Vagina (tissue), 2 donors: ENCODE measurements around the gene NNMT. TPM values are rescaled to one million over a fixed set of nuclear protein-coding genes. Genes with fewer than 3 reads are reported as not detected.

Source experiments
- DNase-seq, 2 donors: peaks; one replicate each; pipeline ENCODE4 v3.0.0-alpha.2; 2017; ENCODE audit errors: extremely low spot score in 2 of 2
- H3K27ac ChIP-seq: fragments of 200-600 bp; sonication (generic); one replicate; pipeline ENCODE4 v1.5.1; 2019
- H3K27me3 ChIP-seq: fragments of 200-600 bp; sonication (generic); one replicate; pipeline ENCODE4 v1.5.1; 2019
- H3K36me3 ChIP-seq, 2 donors: fragments of 200-600 bp; sonication (generic); one replicate each; pipeline ENCODE4 v1.5.1; 2017 to 2019
- H3K4me1 ChIP-seq: fragments of 200-600 bp; sonication (generic); one replicate; pipeline ENCODE4 v1.5.1; 2019
- H3K4me3 ChIP-seq, 2 donors: fragments of 200-600 bp; sonication (generic); 1 replicate in 1 of 2; 2 replicates in 1 of 2; pipeline ENCODE4 v1.5.1; 2016 to 2019
- H3K9me3 ChIP-seq: fragments of 200-600 bp; sonication (generic); one replicate; pipeline ENCODE4 v1.5.1; 2019
- POLR2A ChIP-seq, 2 donors: fragments of 450-650 bp; IDR thresholded peaks; one replicate each; pipeline ENCODE4 v1.6.1; 2017; ENCODE audit warnings: antibody characterized with exemption in 2 of 2, mild to moderate bottlenecking in 2 of 2, moderate library complexity in 2 of 2
- POLR2AphosphoS5 ChIP-seq, 2 donors: sonication (generic); formaldehyde crosslinking; IDR thresholded peaks; one replicate each; pipeline ENCODE4 v1.9.0; 2017; ENCODE audit warnings: antibody characterized with exemption in 2 of 2, mild to moderate bottlenecking in 2 of 2, low read depth in 1 of 2; ENCODE audit not compliant: insufficient read depth in 1 of 2
- intact Hi-C: fragments of 100-400 bp; cut with DNase I; formaldehyde crosslinking; loops from one replicate; pipeline ENCODE4 v1.15.1; 2023
- total RNA-seq: library from RNA; depleted of rRNA; stranded (reverse); fragments of >200 nt; gene quantifications from one replicate; pipeline ENCODE4 v1.2.3, GENCODE V29; 2016
- TF ChIP-seq, protein P1 (sequence below), 3 experiments: fragments of 450-650 bp in 2 of 3; fragments of 200-600 bp in 1 of 3; sonication (generic) in 1 of 3; IDR thresholded peaks; one replicate each; pipeline ENCODE4 v1.5.1; 2017 to 2019; ENCODE audit warnings: antibody characterized with exemption in 3 of 3, mild to moderate bottlenecking in 2 of 3, moderate library complexity in 2 of 3

The NNMT gene
- total RNA-seq, 1 donor from 2014 or later: 898 TPM

DNA sequence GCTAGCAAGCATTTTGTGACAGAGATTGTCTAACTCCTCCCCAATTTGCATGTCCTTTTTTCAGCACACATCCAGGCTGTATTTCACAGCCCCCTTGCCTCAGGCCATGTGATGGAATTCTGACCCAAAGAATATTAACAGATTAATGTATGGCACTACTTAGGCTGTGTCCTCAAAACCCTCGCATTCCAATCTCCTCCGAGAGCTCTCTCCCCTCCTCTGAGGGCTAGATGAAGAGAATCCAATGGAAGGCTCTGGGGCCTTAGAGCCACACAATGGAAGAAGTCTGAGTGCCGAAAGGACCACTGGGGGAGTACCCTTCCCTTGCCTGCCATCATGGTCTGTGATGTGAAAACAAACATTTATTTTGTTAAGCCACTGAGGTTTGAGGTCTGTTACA is 13.7 kb upstream of the NNMT start:
- H3K9me3 ChIP-seq: no peaks in the 10 kb centered on the region
- peak; percentile 62 to 70 for DNase-seq
- no peaks in the 10 kb centered on the region for H3K36me3 ChIP-seq
- intact Hi-C loops: no loop called here
- no peaks in the 10 kb centered on the region for H3K27me3 ChIP-seq
- H3K27ac ChIP-seq: no peak overlapping the region
- TF ChIP-seq, protein P1, sequence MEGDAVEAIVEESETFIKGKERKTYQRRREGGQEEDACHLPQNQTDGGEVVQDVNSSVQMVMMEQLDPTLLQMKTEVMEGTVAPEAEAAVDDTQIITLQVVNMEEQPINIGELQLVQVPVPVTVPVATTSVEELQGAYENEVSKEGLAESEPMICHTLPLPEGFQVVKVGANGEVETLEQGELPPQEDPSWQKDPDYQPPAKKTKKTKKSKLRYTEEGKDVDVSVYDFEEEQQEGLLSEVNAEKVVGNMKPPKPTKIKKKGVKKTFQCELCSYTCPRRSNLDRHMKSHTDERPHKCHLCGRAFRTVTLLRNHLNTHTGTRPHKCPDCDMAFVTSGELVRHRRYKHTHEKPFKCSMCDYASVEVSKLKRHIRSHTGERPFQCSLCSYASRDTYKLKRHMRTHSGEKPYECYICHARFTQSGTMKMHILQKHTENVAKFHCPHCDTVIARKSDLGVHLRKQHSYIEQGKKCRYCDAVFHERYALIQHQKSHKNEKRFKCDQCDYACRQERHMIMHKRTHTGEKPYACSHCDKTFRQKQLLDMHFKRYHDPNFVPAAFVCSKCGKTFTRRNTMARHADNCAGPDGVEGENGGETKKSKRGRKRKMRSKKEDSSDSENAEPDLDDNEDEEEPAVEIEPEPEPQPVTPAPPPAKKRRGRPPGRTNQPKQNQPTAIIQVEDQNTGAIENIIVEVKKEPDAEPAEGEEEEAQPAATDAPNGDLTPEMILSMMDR (IDR thresholded peaks at IDR 0.05): no peak
- TF ChIP-seq POLR2A (IDR thresholded peaks at IDR 0.05): no peak
- TF ChIP-seq POLR2AphosphoS5 (IDR thresholded peaks at IDR 0.05; ENCODE audit: insufficient read depth in 1 of 2, low read depth in 1 of 2): no peak
- H3K4me3 ChIP-seq: no peak overlapping the region
- peaks cover 27% of the 10 kb centered on the region for H3K4me1 ChIP-seq

DNA sequence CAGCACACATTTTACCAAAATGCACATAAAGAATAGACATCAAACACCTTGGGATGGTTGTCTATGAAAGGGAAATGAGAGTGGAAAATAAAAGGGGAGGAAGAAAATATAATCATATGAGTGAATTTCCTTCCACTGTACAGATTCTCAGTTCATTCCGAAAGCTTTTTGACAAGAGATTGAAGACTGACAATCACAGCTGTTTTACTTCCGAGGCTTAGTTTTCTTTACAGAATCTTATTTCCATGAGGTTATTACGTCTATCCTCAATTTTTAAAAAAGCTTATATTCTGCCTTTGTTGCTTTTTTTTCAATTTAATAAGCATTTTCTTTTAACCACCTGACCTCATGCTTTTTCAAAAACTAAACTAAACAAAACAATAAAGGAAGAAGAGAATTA is 12.8 kb upstream of the NNMT start:
- Histone ChIP-seq H3K4me3 (no peak overlapping the region), H3K27me3 (no peaks in the 10 kb centered on the region), H3K36me3 (no peaks in the 10 kb centered on the region), H3K4me1 (peaks cover 27% of the 10 kb centered on the region), H3K27ac (no peak overlapping the region), H3K9me3 (no peaks in the 10 kb centered on the region)
- intact Hi-C loops: no loop called here
- DNase-seq: no peak
- no peak for TF ChIP-seq POLR2AphosphoS5 (IDR thresholded peaks at IDR 0.05; ENCODE audit: insufficient read depth in 1 of 2, low read depth in 1 of 2)
- TF ChIP-seq POLR2A (IDR thresholded peaks at IDR 0.05): no peak
- TF ChIP-seq, protein P1 (IDR thresholded peaks at IDR 0.05): no peak

DNA sequence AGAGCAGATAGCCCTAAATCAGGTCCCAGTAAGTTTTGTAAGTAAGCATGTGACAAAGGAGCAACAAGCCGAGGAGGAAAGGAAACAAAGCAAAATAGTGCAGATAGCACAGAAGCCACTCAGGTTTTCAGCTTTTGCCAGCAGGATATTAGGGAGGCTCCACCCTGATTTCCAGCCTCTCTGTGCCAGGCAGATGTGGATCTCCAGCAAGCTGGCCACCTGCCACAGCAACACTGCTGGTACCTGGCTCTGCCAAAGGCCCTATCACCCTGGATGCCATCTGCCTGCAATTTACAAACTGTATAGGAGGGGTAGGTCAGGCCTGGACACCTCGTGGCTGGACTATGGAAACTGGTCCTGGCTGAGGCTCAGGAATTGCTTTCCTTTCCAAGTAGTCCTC is 12.2 kb upstream of the NNMT start:
- no peaks in the 10 kb centered on the region for H3K9me3 ChIP-seq
- H3K36me3 ChIP-seq: no peaks in the 10 kb centered on the region
- intact Hi-C loops: no loop called here
- H3K4me3 ChIP-seq: no peak overlapping the region
- H3K27me3 ChIP-seq: no peaks in the 10 kb centered on the region
- H3K4me1 ChIP-seq: peaks cover 27% of the 10 kb centered on the region
- TF ChIP-seq POLR2A (IDR thresholded peaks at IDR 0.05) (no peak), POLR2AphosphoS5 (IDR thresholded peaks at IDR 0.05; ENCODE audit: insufficient read depth in 1 of 2, low read depth in 1 of 2) (peak in 1 of 2 donors; percentile 57)
- TF ChIP-seq, protein P1 (IDR thresholded peaks at IDR 0.05): no peak
- DNase-seq: peak; percentile 89 to 94
- no peak overlapping the region for H3K27ac ChIP-seq

DNA sequence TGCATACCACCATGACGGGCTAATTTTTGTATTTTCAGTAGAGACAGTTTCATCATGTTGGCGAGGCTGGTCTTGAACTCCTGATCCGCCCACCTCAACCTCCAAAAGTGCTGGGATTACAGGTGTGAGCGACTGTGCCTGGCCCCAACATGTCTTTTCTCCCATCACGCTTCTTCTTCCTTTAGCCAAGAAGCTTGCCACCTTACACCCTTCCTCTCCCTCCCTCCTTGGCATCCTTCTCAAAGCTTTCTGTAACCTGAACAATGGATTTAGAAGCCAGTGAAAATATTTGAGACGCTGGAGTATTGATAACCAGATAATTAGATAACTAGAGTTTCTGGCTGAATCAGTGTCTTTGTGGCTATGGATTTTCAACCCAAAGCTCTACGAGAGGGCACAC is 11.3 kb upstream of the NNMT start:
- no peak overlapping the region for H3K27ac ChIP-seq
- H3K36me3 ChIP-seq: no peaks in the 10 kb centered on the region
- peak; percentile 52 to 71 for DNase-seq
- TF ChIP-seq POLR2A (IDR thresholded peaks at IDR 0.05): no peak
- TF ChIP-seq, protein P1 (IDR thresholded peaks at IDR 0.05): no peak
- no peak for TF ChIP-seq POLR2AphosphoS5 (IDR thresholded peaks at IDR 0.05; ENCODE audit: insufficient read depth in 1 of 2, low read depth in 1 of 2)
- intact Hi-C loops: no loop called here
- H3K4me3 ChIP-seq: no peak overlapping the region
- peaks cover 21% of the 10 kb centered on the region for H3K4me1 ChIP-seq
- H3K27me3 ChIP-seq: no peaks in the 10 kb centered on the region
- no peaks in the 10 kb centered on the region for H3K9me3 ChIP-seq

DNA sequence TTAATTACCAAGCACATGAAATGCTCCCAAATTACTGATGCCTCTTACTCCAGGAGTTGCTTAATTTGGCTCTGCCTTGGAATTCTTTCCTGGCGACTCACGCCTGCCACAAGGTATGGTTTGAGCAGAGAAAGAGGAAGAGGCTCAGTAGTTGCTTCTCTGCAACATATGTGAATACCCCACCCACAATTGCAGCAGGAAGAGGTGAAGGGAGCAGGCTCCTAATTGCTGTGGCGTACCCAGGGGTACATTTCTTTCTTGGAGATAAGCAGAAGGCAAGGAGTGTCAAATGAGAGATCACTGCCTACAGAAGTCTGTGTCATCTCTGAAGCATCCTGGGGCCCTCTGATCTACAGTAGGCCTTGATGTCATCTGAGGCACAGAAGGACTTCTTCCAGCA is 10.6 kb upstream of the NNMT start:
- DNase-seq: peak; percentile 75 to 82
- no peaks in the 10 kb centered on the region for H3K9me3 ChIP-seq
- H3K36me3 ChIP-seq: no peaks in the 10 kb centered on the region
- intact Hi-C loops: no loop called here
- H3K27me3 ChIP-seq: no peaks in the 10 kb centered on the region
- peaks cover 14% of the 10 kb centered on the region for H3K4me1 ChIP-seq
- TF ChIP-seq POLR2A (IDR thresholded peaks at IDR 0.05) (no peak), POLR2AphosphoS5 (IDR thresholded peaks at IDR 0.05; ENCODE audit: insufficient read depth in 1 of 2, low read depth in 1 of 2) (no peak)
- TF ChIP-seq, protein P1 (IDR thresholded peaks at IDR 0.05): no peak
- no peak overlapping the region for H3K4me3 ChIP-seq
- no peak overlapping the region for H3K27ac ChIP-seq
